ENCODE measurements around the gene MAD2L1BP. TPM values are rescaled to one million over a fixed set of nuclear protein-coding genes. Genes with fewer than 3 reads are reported as not detected.
"Not testable (repeated sequence)": the region's sequence is repeated elsewhere in the genome, so short reads cannot be mapped to it uniquely, and the experiment has no call there.

Gene MAD2L1BP
- total RNA-seq, 1 experiment from 2014 or later, result 32.2 TPM

DNA sequence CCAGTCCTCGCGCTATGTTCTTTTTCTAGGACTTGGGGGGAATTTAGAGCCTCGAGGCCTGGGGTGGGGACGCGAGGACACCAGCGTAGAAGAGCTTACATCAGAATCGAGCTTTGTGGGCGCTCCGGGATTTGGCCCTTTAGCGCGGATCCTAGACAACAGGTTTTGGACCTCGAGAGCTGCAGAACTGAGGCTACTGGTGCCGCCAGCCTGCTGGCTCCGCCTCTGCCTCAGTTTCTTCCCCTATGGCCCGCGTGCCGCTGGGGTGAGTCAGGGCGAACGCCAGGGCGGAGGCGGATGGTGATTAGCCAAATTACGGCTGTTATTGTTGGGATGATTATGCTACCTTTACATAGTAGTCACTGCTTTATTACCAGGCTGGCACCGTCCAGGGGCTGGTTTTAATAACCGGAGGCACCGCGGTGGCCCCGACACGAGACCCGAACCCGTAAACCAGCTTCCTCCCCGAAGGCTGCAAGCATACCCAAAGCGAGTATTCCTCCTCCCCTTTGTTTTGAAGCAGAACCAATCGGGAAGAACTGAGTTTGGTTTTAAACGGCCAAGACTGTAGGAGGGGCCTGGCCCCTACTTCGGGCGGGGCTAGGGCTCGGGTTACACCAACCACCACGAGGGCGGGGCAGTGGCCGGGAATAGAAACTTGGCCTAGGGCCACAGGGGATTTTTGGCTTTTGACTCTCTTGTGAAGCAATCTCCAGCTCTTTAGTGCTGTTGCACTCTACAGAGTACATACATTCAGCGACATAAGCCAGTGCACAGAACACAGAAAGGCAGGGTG, 5.9 kb upstream of the MAD2L1BP start:
- Histone ChIP-seq H3K4me2 (ENCODE audit: low read depth, low read length, poor library complexity, severe bottlenecking) (peak overlapping the region; percentile 95), H3K79me2 (ENCODE audit: low read length) (peaks cover 30% of the 10 kb centered on the region)

DNA sequence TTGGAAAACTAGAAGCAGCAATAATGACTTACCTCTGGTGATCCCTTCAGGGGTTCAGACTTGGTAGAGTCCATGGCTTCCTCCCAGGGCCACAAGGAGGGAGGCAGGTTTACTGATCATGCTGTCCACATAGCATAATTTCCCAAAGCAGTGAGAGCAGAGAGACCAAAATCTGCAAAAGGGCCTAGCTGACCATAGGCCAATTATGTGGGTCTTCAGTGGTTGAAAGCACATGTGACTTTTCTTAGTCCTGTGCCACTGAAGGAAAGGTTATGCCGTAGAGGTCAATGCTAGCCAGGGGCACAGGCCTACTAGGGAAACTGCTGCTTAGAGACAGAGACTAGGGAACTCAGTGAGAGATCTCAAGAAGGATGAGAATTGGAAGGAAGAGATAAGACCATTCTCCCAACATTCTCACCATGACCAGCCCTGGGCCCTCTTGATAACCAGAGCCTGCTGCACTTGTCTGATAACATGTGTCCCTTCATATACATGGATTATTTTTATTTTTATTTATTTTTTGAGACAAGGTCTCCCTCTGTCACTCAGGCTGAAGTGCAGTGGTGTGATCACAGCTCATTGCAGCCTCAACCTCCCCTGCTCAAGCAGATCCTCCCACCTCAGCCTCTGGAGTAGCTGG, 4.5 kb upstream of the MAD2L1BP start:
- peaks cover 28% of the 10 kb centered on the region for H3K79me2 ChIP-seq (ENCODE audit: low read length)
- H2AFZ ChIP-seq (ENCODE audit: low read length), result peak overlapping the region; percentile 12; the same call in 1 of the 2 replicates
- no peak overlapping the region for H3K4me3 ChIP-seq (ENCODE audit: low read length)
- H3K36me3 ChIP-seq (ENCODE audit: insufficient read depth, low read length), result peaks cover 3% of the 10 kb centered on the region; the same call in 1 of the 2 replicates
- no peaks in the 10 kb centered on the region for H3K9me3 ChIP-seq (ENCODE audit: low read length)
- H3K9me2 ChIP-seq (replicated peaks; ENCODE audit: insufficient read depth, low read length), result no peaks in the 10 kb centered on the region
- H4K20me1 ChIP-seq (ENCODE audit: insufficient read depth, low read depth, low read length), result peaks cover 3% of the 10 kb centered on the region; the same call in 1 of the 2 replicates
- no peak for DNase-seq
- H3K27ac ChIP-seq (ENCODE audit: low read length), result peak overlapping the region; percentile 91
- H3K9ac ChIP-seq (ENCODE audit: low read length), result no peak overlapping the region
- H3K4me1 ChIP-seq (ENCODE audit: low read length), result peaks cover 41% of the 10 kb centered on the region
- H3K4me2 ChIP-seq (ENCODE audit: low read depth, low read length, poor library complexity, severe bottlenecking), result no peak overlapping the region
- no peaks in the 10 kb centered on the region for H3K27me3 ChIP-seq (ENCODE audit: low read length)

More for the DNA sequence above, 5.9 kb upstream of the MAD2L1BP start:
- peak overlapping the region; percentile 80; the same call in 1 of the 2 replicates for H2AFZ ChIP-seq (ENCODE audit: low read length)
- H3K27me3 ChIP-seq (ENCODE audit: low read length), result no peaks in the 10 kb centered on the region
- H3K9me3 ChIP-seq (ENCODE audit: low read length), result no peaks in the 10 kb centered on the region
- peaks cover 3% of the 10 kb centered on the region; the same call in 1 of the 2 replicates for H4K20me1 ChIP-seq (ENCODE audit: insufficient read depth, low read depth, low read length)
- H3K9ac ChIP-seq (ENCODE audit: low read length), result peak overlapping the region; percentile 84
- H3K27ac ChIP-seq (ENCODE audit: low read length), result peak overlapping the region; percentile 91
- peak; percentile 98 for DNase-seq
- H3K4me3 ChIP-seq (ENCODE audit: low read length), result peak overlapping the region; percentile 72
- peaks cover 32% of the 10 kb centered on the region for H3K4me1 ChIP-seq (ENCODE audit: low read length)
- peaks cover 15% of the 10 kb centered on the region; the same call in 1 of the 2 replicates for H3K36me3 ChIP-seq (ENCODE audit: insufficient read depth, low read length)
- H3K9me2 ChIP-seq (replicated peaks; ENCODE audit: insufficient read depth, low read length), result no peaks in the 10 kb centered on the region

DNA sequence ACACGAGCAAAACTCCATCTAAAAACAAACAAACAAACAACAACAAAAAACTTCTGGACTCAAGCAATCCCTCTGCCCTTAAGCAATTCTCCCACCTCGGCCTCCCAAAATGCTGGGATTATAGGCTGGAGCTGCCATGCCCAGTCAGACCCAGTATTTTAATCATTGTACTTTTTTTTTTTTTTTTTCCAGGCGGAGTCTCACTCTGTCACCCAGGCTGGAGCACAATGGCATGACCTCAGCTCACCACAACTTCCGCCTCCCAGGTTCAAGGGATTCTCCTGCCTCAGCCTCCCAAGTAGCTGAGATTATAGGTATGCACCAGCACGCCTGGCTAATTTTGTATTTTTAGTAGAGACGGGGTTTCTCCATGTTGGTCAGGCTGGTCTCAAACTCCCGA, 2.6 kb upstream of the MAD2L1BP start:
- not testable (repeated sequence) for H4K20me1 ChIP-seq (ENCODE audit: insufficient read depth, low read depth, low read length); H3K9ac ChIP-seq (ENCODE audit: low read length); H3K27ac ChIP-seq (ENCODE audit: low read length); H3K4me3 ChIP-seq (ENCODE audit: low read length); H3K9me3 ChIP-seq (ENCODE audit: low read length); H3K4me2 ChIP-seq (ENCODE audit: low read depth, low read length, poor library complexity, severe bottlenecking); H3K36me3 ChIP-seq (ENCODE audit: insufficient read depth, low read length); H3K27me3 ChIP-seq (ENCODE audit: low read length); DNase-seq; H2AFZ ChIP-seq (ENCODE audit: low read length); H3K9me2 ChIP-seq (replicated peaks; ENCODE audit: insufficient read depth, low read length)
- H3K4me1 ChIP-seq (ENCODE audit: low read length), result peaks cover 44% of the 10 kb centered on the region
- H3K79me2 ChIP-seq (ENCODE audit: low read length), result peaks cover 30% of the 10 kb centered on the region

DNA sequence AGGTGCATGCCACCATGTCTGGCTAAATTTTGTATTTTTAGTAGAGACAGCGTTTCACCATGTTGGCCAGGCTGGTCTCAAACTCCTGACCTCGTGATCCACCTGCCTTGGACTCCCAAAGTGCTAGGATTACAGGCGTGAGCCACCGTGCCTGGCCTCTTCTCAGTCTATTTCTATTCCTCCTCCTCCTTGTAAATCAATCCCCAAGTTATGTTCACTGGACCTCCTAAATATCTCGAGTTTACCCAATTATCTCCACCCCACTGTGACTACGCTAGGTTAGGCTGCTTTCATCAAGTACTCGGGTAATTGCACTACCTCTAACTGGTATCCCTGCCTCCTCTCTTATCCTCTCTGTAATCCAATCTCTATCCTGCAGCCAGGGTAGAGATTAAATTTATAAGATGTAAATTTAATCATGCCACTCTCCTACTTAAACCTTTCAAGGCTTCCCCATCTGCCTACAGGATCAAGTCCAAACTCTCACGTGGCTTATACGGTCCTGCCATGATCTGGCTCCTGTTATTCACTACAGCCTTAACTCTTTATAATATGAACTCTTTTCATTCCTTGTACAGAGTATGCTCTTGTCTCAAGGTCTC, 837 bp upstream of the MAD2L1BP start:
- peak overlapping the region; percentile 51 for H2AFZ ChIP-seq (ENCODE audit: low read length)
- H3K9me2 ChIP-seq (replicated peaks; ENCODE audit: insufficient read depth, low read length), result no peaks in the 10 kb centered on the region
- H3K36me3 ChIP-seq (ENCODE audit: insufficient read depth, low read length), result peaks cover 6% of the 10 kb centered on the region; the same call in 1 of the 2 replicates
- no peaks in the 10 kb centered on the region; the same call in 1 of the 2 replicates for H4K20me1 ChIP-seq (ENCODE audit: insufficient read depth, low read depth, low read length)
- peak overlapping the region; percentile 87; the same call in 1 of the 2 replicates for H3K4me3 ChIP-seq (ENCODE audit: low read length)
- peaks cover 38% of the 10 kb centered on the region for H3K79me2 ChIP-seq (ENCODE audit: low read length)
- H3K4me2 ChIP-seq (ENCODE audit: low read depth, low read length, poor library complexity, severe bottlenecking), result peak overlapping the region; percentile 80
- no peaks in the 10 kb centered on the region for H3K9me3 ChIP-seq (ENCODE audit: low read length)
- peak overlapping the region; percentile 93 for H3K9ac ChIP-seq (ENCODE audit: low read length)
- H3K4me1 ChIP-seq (ENCODE audit: low read length), result peaks cover 41% of the 10 kb centered on the region
- no peak for DNase-seq
- H3K27me3 ChIP-seq (ENCODE audit: low read length), result no peaks in the 10 kb centered on the region
- peak overlapping the region; percentile 54 for H3K27ac ChIP-seq (ENCODE audit: low read length)

- no peaks in the 10 kb centered on the region for H3K9me3 ChIP-seq (ENCODE audit: low read length)
- 0 out of 2 replicates have a peak overlapping the region, but pooled peaks have one; percentile 51 for H2AFZ ChIP-seq (ENCODE audit: low read length)
- H3K79me2 ChIP-seq (ENCODE audit: low read length), result peaks cover 48% of the 10 kb centered on the region
- H3K4me2 ChIP-seq (ENCODE audit: low read depth, low read length, poor library complexity, severe bottlenecking), result peak overlapping the region; percentile 80
- H3K9ac ChIP-seq (ENCODE audit: low read length), result peak overlapping the region; percentile 93
- DNase-seq, result peak; percentile 65
- H3K27me3 ChIP-seq (ENCODE audit: low read length), result no peaks in the 10 kb centered on the region
- H3K27ac ChIP-seq (ENCODE audit: low read length), result peak overlapping the region; percentile 70
- H3K36me3 ChIP-seq (ENCODE audit: insufficient read depth, low read length), result peaks cover 15% of the 10 kb centered on the region; the same call in 1 of the 2 replicates
- H3K9me2 ChIP-seq (replicated peaks; ENCODE audit: insufficient read depth, low read length), result no peaks in the 10 kb centered on the region
- H3K4me3 ChIP-seq (ENCODE audit: low read length), result peak overlapping the region; percentile 87
- peaks cover 29% of the 10 kb centered on the region for H3K4me1 ChIP-seq (ENCODE audit: low read length)
- H4K20me1 ChIP-seq (ENCODE audit: insufficient read depth, low read depth, low read length), result no peaks in the 10 kb centered on the region; the same call in 1 of the 2 replicates
These were observed 644 bp downstream of the MAD2L1BP start for GRCh38 chr6:43636308-43636659.

GRCh38 chr6:43639984-43640800, 4.6 kb downstream of the MAD2L1BP start:
- no peak overlapping the region for H3K4me3 ChIP-seq (ENCODE audit: low read length)
- H3K79me2 ChIP-seq (ENCODE audit: low read length), result peaks cover 50% of the 10 kb centered on the region
- H3K9me2 ChIP-seq (replicated peaks; ENCODE audit: insufficient read depth, low read length), result no peaks in the 10 kb centered on the region
- H3K27me3 ChIP-seq (ENCODE audit: low read length), result no peaks in the 10 kb centered on the region
- H3K4me1 ChIP-seq (ENCODE audit: low read length), result peaks cover 24% of the 10 kb centered on the region
- no peaks in the 10 kb centered on the region for H3K9me3 ChIP-seq (ENCODE audit: low read length)
- H3K36me3 ChIP-seq (ENCODE audit: insufficient read depth, low read length), result peaks cover 17% of the 10 kb centered on the region; the same call in 1 of the 2 replicates
- H3K27ac ChIP-seq (ENCODE audit: low read length), result no peak overlapping the region
- H2AFZ ChIP-seq (ENCODE audit: low read length), result no peak overlapping the region
- H4K20me1 ChIP-seq (ENCODE audit: insufficient read depth, low read depth, low read length), result no peaks in the 10 kb centered on the region; the same call in 1 of the 2 replicates
- no peak overlapping the region for H3K9ac ChIP-seq (ENCODE audit: low read length)
- no peak overlapping the region for H3K4me2 ChIP-seq (ENCODE audit: low read depth, low read length, poor library complexity, severe bottlenecking)
- DNase-seq, result no peak

GRCh38 chr6:43644940-43645612, 9.4 kb downstream of the MAD2L1BP start, which contains the start of gene RSPH9:
RSPH9 (plus strand) TSS chr6:43645036; CDS start chr6:43645099, 63 bp downstream.
- Histone ChIP-seq H3K9ac (ENCODE audit: low read length) (no peak within 1 kb of the TSS), H4K20me1 (ENCODE audit: insufficient read depth, low read depth, low read length) (no peaks in the 10 kb centered on the region), H3K9me2 (replicated peaks; ENCODE audit: insufficient read depth, low read length) (no peaks in the 10 kb centered on the region), H3K27ac (ENCODE audit: low read length) (no peak within 1 kb of the TSS), H3K4me3 (ENCODE audit: low read length) (no peak within 1 kb of the TSS), H3K27me3 (ENCODE audit: low read length) (no peaks in the 10 kb centered on the region), H3K36me3 (ENCODE audit: insufficient read depth, low read length) (peaks cover 9% of the 10 kb centered on the region; the same call in 1 of the 2 replicates), H3K4me1 (ENCODE audit: low read length) (no peaks in the 10 kb centered on the region), H3K4me2 (ENCODE audit: low read depth, low read length, poor library complexity, severe bottlenecking) (no peak within 1 kb of the TSS), H2AFZ (ENCODE audit: low read length) (no peak within 1 kb of the TSS), H3K79me2 (ENCODE audit: low read length) (peaks cover 9% of the 10 kb centered on the region), H3K9me3 (ENCODE audit: low read length) (no peaks in the 10 kb centered on the region)
- DNase-seq, result no peak

Measured in Karpas-422 (cell line).